Muscle layer of duodenum (tissue), 2 donors: Measurements from ENCODE around the gene NFIX.

Experiments used
- H3K27ac ChIP-seq: one replicate; pipeline ENCODE4 v1.7.0; 2013; ENCODE audit warnings: mild to moderate bottlenecking, low read length
- H3K27me3 ChIP-seq: one replicate; pipeline ENCODE4 v1.7.0; 2013; ENCODE audit warnings: low read depth, mild to moderate bottlenecking, control low read depth, low read length
- H3K36me3 ChIP-seq, 2 donors: one replicate each; pipeline ENCODE4 v1.7.0; 2013; ENCODE audit warnings: low read length in 2 of 2, control low read depth in 1 of 2, mild to moderate bottlenecking in 1 of 2; ENCODE audit not compliant: insufficient read depth in 2 of 2, control insufficient read depth in 1 of 2
- H3K4me1 ChIP-seq, 2 donors: one replicate each; pipeline ENCODE4 v1.7.0; 2013; ENCODE audit warnings: low read length in 2 of 2, mild to moderate bottlenecking in 2 of 2, control low read depth in 1 of 2, moderate library complexity in 1 of 2; ENCODE audit not compliant: insufficient read depth in 2 of 2, control insufficient read depth in 1 of 2
- H3K4me3 ChIP-seq, 2 donors: one replicate each; pipeline ENCODE4 v1.7.0; 2013; ENCODE audit warnings: low read length in 2 of 2, low read depth in 1 of 2, mild to moderate bottlenecking in 1 of 2
- H3K9me3 ChIP-seq, 2 donors: one replicate each; pipeline ENCODE4 v1.7.0; 2013; ENCODE audit warnings: low read length in 2 of 2, control low read depth in 1 of 2, mild to moderate bottlenecking in 1 of 2; ENCODE audit not compliant: control insufficient read depth in 1 of 2
- donor health status: healthy.

The NFIX gene

DNA sequence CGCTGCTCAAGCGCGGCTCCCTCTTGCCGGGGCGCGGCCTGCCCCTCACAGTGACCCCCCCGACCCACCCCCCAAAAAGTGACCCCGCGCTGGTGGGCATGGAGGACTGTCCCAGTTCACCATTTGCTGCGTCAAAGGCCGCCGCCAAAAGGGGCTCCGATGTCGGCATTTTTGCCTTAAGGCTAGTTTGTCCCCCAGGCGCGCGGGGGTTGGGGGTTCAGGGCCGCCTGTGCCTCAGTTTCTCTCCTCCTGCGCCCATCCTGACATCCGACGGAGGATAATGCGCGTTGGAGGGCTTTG lies 17.1 kb downstream of the NFIX start:
- Histone ChIP-seq H3K27me3 (no peaks in the 10 kb centered on the region), H3K4me1 (peaks cover 16 to 85% of the 10 kb centered on the region in 2 donors)

DNA sequence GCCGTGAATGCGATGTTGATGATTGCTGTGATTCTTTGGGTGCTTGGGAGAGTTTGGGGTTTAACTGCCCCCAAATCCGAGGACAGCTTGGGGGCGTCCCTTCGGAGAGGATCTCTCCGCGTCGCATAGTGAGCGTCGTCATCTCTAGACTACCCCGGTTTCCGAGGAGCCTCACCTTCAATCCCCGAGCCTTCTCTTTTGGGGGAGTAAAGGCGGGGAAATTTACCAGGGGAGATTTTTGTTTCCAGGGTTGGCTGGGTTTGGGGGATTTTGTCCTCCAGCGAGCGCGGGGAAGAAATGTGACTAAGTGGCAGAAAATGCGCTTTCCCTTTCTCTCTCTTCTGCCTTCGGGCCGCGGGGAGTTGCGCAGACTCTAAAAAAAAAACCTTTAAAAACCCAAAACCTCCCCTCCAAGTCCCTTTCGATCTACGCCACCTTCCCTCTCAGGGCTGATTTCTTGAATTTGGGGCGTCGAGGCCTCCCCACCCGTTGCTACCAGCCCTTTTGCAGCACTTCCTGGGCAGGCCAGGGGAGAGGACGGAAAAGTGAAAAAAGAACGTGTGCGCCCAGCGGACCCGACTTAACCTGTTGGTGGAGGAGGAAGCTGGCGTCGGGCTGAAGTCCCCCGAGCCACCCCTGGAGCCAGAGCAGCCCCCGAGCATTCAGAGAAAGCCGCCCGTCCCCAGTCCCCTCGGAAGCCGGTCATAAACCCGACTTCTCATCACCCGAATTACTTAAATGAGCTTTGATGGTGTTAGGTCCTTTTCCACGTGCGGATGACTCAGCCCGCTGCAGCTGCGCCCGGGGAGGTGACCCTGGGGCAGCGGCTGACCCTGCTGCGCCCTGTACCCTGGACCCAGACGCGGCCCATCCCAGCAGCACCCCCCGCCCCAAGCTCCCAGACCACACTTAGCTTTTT lies 17.7 kb downstream of the NFIX start:
- Histone ChIP-seq H3K4me1 (peaks cover 16 to 86% of the 10 kb centered on the region in 2 donors), H3K36me3 (peaks cover 0 to 8% of the 10 kb centered on the region in 2 donors), H3K27ac (peak overlapping the region; percentile 73), H3K9me3 (no peaks in the 10 kb centered on the region), H3K4me3 (peak overlapping the region; percentile 41 to 45), H3K27me3 (no peaks in the 10 kb centered on the region)

More for the DNA sequence above, 17.1 kb downstream of the NFIX start:
- H3K36me3 ChIP-seq, result peaks cover 0 to 8% of the 10 kb centered on the region in 2 donors
- no peaks in the 10 kb centered on the region for H3K9me3 ChIP-seq
- peak overlapping the region; percentile 41 to 45 for H3K4me3 ChIP-seq
- H3K27ac ChIP-seq, result peak overlapping the region; percentile 73

DNA sequence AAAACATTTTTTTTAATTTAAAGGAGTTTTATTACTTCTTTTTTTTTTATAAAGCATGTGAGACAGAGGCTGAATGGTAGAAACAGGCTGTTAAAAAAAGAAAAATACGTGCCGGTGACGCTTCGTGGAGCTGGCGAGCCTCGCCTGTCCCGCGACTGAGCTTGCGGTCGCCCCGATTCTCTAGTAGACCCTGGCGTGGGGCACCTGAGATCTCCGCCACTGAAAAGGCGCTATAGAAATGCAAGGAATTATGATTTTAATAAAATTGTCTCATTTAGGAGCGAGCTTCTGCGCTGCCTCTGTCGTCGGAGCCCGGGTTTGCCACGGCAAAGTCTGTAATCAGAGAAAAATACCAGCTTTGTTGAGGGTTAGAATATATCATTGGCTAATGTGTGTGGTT lies 18.4 kb downstream of the NFIX start:
- H3K4me3 ChIP-seq, result peak overlapping the region; percentile 21 to 45
- H3K27ac ChIP-seq, result peak overlapping the region; percentile 60
- no peaks in the 10 kb centered on the region for H3K27me3 ChIP-seq
- no peaks in the 10 kb centered on the region for H3K9me3 ChIP-seq
- H3K4me1 ChIP-seq, result peaks cover 11 to 81% of the 10 kb centered on the region in 2 donors
- H3K36me3 ChIP-seq, result peaks cover 0 to 8% of the 10 kb centered on the region in 2 donors

GRCh38 chr19:13014101-13014920 lies 19.0 kb downstream of the NFIX start:
- H3K4me3 ChIP-seq, result peak overlapping the region; percentile 21 to 45

GRCh38 chr19:13014921-13015280 lies 19.6 kb downstream of the NFIX start:
- peaks cover 0 to 4% of the 10 kb centered on the region in 2 donors for H3K36me3 ChIP-seq
- H3K27me3 ChIP-seq, result no peaks in the 10 kb centered on the region
- H3K4me3 ChIP-seq, result peak overlapping the region in 1 of 2 donors; percentile 45
- H3K4me1 ChIP-seq, result peaks cover 13 to 81% of the 10 kb centered on the region in 2 donors
- no peaks in the 10 kb centered on the region for H3K9me3 ChIP-seq
- peak overlapping the region; percentile 60 for H3K27ac ChIP-seq

More at GRCh38 chr19:13014101-13014920, 19.0 kb downstream of the NFIX start:
- H3K4me1 ChIP-seq, result peaks cover 11 to 81% of the 10 kb centered on the region in 2 donors
- peak overlapping the region; percentile 60 for H3K27ac ChIP-seq
- H3K36me3 ChIP-seq, result peaks cover 0 to 4% of the 10 kb centered on the region in 2 donors
- no peaks in the 10 kb centered on the region for H3K27me3 ChIP-seq
- no peaks in the 10 kb centered on the region for H3K9me3 ChIP-seq

GRCh38 chr19:13015361-13016223 lies 20.3 kb downstream of the NFIX start:
- H3K27me3 ChIP-seq, result no peaks in the 10 kb centered on the region
- no peaks in the 10 kb centered on the region for H3K9me3 ChIP-seq
- peaks cover 20 to 81% of the 10 kb centered on the region in 2 donors for H3K4me1 ChIP-seq
- H3K4me3 ChIP-seq, result no peak overlapping the region
- peaks cover 0 to 4% of the 10 kb centered on the region in 2 donors for H3K36me3 ChIP-seq
- peak overlapping the region; percentile 36 for H3K27ac ChIP-seq

DNA sequence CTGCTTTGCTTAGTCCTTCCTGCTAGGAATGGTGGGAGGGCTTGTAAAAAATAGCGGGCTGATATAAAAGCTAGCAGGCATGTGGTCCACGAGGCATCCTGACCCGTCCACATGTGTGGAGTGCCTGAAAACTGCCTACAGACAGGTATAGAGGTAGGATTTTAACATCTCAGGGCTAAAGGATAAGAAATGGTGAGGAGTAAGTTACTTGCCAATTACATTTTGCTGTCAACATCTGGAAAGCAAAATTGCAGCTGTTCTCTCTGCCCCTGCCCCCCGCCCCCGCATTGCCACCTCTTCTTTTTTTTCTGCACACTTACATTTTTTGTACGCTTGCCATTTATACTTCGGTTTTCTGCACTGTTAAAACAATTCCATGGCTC lies 21.0 kb downstream of the NFIX start:
- Histone ChIP-seq H3K4me3 (no peak overlapping the region), H3K27ac (no peak overlapping the region), H3K4me1 (peaks cover 25 to 81% of the 10 kb centered on the region in 2 donors), H3K27me3 (no peaks in the 10 kb centered on the region), H3K36me3 (peaks cover 0 to 4% of the 10 kb centered on the region in 2 donors), H3K9me3 (no peaks in the 10 kb centered on the region)

GRCh38 chr19:13016628-13017305 lies 21.5 kb downstream of the NFIX start:
- Histone ChIP-seq H3K36me3 (peaks cover 0 to 4% of the 10 kb centered on the region in 2 donors), H3K9me3 (no peaks in the 10 kb centered on the region), H3K4me1 (peaks cover 30 to 81% of the 10 kb centered on the region in 2 donors), H3K27me3 (no peaks in the 10 kb centered on the region), H3K27ac (peak overlapping the region; percentile 74), H3K4me3 (peak overlapping the region in 1 of 2 donors; percentile 37)

GRCh38 chr19:13017306-13018034 lies 22.2 kb downstream of the NFIX start:
- Histone ChIP-seq H3K27ac (peak overlapping the region; percentile 74), H3K4me3 (peak overlapping the region; percentile 26 to 37), H3K36me3 (peaks cover 0 to 4% of the 10 kb centered on the region in 2 donors), H3K4me1 (peaks cover 35 to 80% of the 10 kb centered on the region in 2 donors), H3K9me3 (no peaks in the 10 kb centered on the region), H3K27me3 (no peaks in the 10 kb centered on the region)
